ENCODE results near the gene LOXHD1. TPM values are rescaled to one million over a fixed set of nuclear protein-coding genes. Genes with fewer than 3 reads are reported as not detected.

The LOXHD1 gene
- total RNA-seq, 1 experiment from 2014 or later, result not detected

DNA sequence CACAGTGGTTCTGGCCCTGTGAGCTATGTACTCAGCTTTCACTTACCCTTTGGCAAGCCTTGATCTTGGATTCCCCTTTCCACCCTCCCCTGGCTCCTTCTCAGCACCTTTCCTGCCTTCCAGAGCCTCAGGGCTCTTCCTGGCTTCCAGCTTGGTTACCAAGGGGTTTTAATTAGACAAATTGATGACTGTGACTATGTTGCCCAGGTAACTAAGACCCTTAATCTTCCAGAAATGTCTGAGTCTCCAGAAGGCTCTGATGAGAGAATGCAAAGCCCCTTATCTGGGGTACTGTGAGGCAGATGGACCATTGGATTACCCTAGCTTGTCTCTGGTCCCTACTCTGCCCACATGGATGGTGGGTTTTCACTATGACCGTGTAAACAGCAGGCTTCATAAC, 174.2 kb downstream of the LOXHD1 start:
- Histone ChIP-seq H3K9me3 (ENCODE audit: control insufficient read depth, insufficient read depth, low read depth, low read length) (no peaks in the 10 kb centered on the region), H3K27ac (ENCODE audit: low read length) (no peak overlapping the region), H3K27me3 (ENCODE audit: control insufficient read depth, insufficient read depth, low read length) (no peaks in the 10 kb centered on the region), H3K4me3 (ENCODE audit: low read depth in 2 of 2, low read length in 2 of 2) (no peak overlapping the region), H3K36me3 (ENCODE audit: control insufficient read depth, insufficient read depth, low read length) (no peaks in the 10 kb centered on the region), H3K4me1 (ENCODE audit: control insufficient read depth, insufficient read depth, low read length) (no peaks in the 10 kb centered on the region)
- ATAC-seq (no peak), DNase-seq (ENCODE audit: low read depth, low spot score) (no peak)
- ChIA-PET POLR2A (no interaction called here), CTCF (no interaction called here)
- in situ Hi-C loops (cut with HindIII; ENCODE audit: low pct_unique_long_range_greater_than_20kb, low sequenced_read_pairs) (no loop called here), intact Hi-C loops (cut with micrococcal nuclease; ENCODE audit: unreplicated experiment) (loop anchor here (10.0 kb wide), 1 partner anchor 198 kb away; no protein-coding TSS in a partner anchor)
- TF ChIP-seq SIN3A (IDR thresholded peaks at IDR 0.05; ENCODE audit: borderline replicate concordance, insufficient read depth, low read depth, low read length) (no peak), POLR2AphosphoS5 (IDR thresholded peaks at IDR 0.05; ENCODE audit: low read depth, low read length) (no peak), TCF7L2 (IDR thresholded peaks at IDR 0.05; ENCODE audit: low read depth, low read length) (no peak)
- TF ChIP-seq, protein P1, sequence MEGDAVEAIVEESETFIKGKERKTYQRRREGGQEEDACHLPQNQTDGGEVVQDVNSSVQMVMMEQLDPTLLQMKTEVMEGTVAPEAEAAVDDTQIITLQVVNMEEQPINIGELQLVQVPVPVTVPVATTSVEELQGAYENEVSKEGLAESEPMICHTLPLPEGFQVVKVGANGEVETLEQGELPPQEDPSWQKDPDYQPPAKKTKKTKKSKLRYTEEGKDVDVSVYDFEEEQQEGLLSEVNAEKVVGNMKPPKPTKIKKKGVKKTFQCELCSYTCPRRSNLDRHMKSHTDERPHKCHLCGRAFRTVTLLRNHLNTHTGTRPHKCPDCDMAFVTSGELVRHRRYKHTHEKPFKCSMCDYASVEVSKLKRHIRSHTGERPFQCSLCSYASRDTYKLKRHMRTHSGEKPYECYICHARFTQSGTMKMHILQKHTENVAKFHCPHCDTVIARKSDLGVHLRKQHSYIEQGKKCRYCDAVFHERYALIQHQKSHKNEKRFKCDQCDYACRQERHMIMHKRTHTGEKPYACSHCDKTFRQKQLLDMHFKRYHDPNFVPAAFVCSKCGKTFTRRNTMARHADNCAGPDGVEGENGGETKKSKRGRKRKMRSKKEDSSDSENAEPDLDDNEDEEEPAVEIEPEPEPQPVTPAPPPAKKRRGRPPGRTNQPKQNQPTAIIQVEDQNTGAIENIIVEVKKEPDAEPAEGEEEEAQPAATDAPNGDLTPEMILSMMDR (IDR thresholded peaks at IDR 0.05), result no peak
- TF ChIP-seq, protein P2, sequence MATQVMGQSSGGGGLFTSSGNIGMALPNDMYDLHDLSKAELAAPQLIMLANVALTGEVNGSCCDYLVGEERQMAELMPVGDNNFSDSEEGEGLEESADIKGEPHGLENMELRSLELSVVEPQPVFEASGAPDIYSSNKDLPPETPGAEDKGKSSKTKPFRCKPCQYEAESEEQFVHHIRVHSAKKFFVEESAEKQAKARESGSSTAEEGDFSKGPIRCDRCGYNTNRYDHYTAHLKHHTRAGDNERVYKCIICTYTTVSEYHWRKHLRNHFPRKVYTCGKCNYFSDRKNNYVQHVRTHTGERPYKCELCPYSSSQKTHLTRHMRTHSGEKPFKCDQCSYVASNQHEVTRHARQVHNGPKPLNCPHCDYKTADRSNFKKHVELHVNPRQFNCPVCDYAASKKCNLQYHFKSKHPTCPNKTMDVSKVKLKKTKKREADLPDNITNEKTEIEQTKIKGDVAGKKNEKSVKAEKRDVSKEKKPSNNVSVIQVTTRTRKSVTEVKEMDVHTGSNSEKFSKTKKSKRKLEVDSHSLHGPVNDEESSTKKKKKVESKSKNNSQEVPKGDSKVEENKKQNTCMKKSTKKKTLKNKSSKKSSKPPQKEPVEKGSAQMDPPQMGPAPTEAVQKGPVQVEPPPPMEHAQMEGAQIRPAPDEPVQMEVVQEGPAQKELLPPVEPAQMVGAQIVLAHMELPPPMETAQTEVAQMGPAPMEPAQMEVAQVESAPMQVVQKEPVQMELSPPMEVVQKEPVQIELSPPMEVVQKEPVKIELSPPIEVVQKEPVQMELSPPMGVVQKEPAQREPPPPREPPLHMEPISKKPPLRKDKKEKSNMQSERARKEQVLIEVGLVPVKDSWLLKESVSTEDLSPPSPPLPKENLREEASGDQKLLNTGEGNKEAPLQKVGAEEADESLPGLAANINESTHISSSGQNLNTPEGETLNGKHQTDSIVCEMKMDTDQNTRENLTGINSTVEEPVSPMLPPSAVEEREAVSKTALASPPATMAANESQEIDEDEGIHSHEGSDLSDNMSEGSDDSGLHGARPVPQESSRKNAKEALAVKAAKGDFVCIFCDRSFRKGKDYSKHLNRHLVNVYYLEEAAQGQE (IDR thresholded peaks at IDR 0.05; ENCODE audit: insufficient read depth in 1 of 2, low read depth in 2 of 2, low read length in 1 of 2), result no peak
- no TSS peak for BruUV-seq (replicated peaks)

DNA sequence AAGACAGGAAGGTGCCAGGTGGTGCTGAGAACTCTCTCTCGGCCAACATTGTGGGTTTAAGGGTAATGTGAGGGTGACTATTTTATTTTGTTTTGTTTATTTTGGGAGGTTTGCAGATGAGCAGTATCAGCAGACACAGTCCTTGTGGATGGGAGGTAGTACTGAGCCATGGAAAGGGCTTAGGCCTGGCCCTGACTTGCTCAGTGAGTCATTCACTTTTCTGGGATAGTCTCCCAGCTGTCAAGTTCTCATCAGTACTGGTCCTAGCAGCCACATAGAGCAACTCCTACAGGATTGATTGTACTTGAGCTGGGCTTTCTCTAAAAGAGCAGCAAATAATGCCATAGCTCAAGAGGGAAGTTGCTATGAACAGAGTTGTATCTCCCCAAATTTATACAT, 175.2 kb downstream of the LOXHD1 start:
- in situ Hi-C loops (cut with HindIII; ENCODE audit: low pct_unique_long_range_greater_than_20kb, low sequenced_read_pairs) (no loop called here), intact Hi-C loops (cut with micrococcal nuclease; ENCODE audit: unreplicated experiment) (loop anchor here (10.0 kb wide), 1 partner anchor 197 kb away; no protein-coding TSS in a partner anchor)
- Histone ChIP-seq H3K4me1 (ENCODE audit: control insufficient read depth, insufficient read depth, low read length) (no peaks in the 10 kb centered on the region), H3K27ac (ENCODE audit: low read length) (no peak overlapping the region), H3K4me3 (ENCODE audit: low read depth in 2 of 2, low read length in 2 of 2) (no peak overlapping the region), H3K27me3 (ENCODE audit: control insufficient read depth, insufficient read depth, low read length) (no peaks in the 10 kb centered on the region), H3K36me3 (ENCODE audit: control insufficient read depth, insufficient read depth, low read length) (no peaks in the 10 kb centered on the region), H3K9me3 (ENCODE audit: control insufficient read depth, insufficient read depth, low read depth, low read length) (no peaks in the 10 kb centered on the region)
- TF ChIP-seq, protein P2 (IDR thresholded peaks at IDR 0.05; ENCODE audit: insufficient read depth in 1 of 2, low read depth in 2 of 2, low read length in 1 of 2), result no peak
- TF ChIP-seq POLR2AphosphoS5 (IDR thresholded peaks at IDR 0.05; ENCODE audit: low read depth, low read length), result no peak
- no peak for TF ChIP-seq SIN3A (IDR thresholded peaks at IDR 0.05; ENCODE audit: borderline replicate concordance, insufficient read depth, low read depth, low read length)
- TF ChIP-seq, protein P1 (IDR thresholded peaks at IDR 0.05), result no peak
- no peak for TF ChIP-seq TCF7L2 (IDR thresholded peaks at IDR 0.05; ENCODE audit: low read depth, low read length)
- CTCF ChIA-PET, result interaction anchor here (0.7 to 2.0 kb wide), 3 partner anchors 122 to 245 kb away, joined by 3 to 7 read pairs (median 6); no protein-coding TSS in a partner anchor
- ATAC-seq (no peak), DNase-seq (ENCODE audit: low read depth, low spot score) (no peak)
- POLR2A ChIA-PET, result no interaction called here
- no TSS peak for BruUV-seq (replicated peaks)

All from Panc1 (cell line).